HCEC 1CT (cell line): ENCODE results near the gene SFRP5.
A peak's percentile ranks its signal among the peaks of the same experiment; 100 is the strongest.

ENCODE experiments used
- DNase-seq: peaks from one replicate; pipeline ENCODE4 v3.0.0-alpha.2; 2017

SFRP5 gene

DNA sequence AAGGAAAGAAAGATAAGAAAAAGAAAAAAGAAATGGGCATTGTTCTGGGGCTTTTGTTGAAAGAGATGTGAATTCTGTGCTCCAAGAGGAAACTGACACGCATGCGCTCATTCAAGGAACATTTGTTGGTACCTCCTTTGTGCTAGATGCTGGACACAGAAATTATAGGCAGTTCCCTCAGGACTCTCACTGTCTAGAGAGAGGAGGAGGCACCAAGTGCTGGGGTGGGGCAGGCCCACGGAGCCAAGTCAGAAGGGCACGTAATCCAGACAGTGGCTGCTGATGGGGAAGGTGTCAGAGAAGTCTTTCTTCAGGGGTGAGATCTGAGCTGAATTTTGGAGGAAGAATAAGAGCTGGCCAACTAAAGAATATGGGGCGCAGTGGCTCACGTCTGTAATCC is 37.8 kb downstream of the SFRP5 start:
- no peak for DNase-seq

DNA sequence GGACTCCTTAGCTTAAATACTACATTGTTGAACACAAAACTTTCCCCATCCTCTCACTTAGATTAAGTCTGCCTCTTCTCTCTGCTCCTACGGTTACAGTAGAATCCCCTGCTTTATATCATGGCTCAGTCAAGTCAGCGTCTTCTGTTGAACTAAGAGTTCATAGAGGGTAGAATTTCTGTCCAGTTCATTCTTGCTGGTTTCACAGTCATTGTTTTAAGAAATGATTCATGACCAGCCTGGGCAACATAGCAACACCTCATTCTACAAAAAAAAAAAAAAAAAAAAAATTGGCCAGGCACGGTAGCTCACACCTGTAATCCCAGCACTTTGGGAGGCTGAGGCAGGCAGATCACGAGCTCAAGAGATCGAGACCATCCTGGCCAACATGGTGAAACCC is 38.5 kb downstream of the SFRP5 start:
- no peak for DNase-seq

DNA sequence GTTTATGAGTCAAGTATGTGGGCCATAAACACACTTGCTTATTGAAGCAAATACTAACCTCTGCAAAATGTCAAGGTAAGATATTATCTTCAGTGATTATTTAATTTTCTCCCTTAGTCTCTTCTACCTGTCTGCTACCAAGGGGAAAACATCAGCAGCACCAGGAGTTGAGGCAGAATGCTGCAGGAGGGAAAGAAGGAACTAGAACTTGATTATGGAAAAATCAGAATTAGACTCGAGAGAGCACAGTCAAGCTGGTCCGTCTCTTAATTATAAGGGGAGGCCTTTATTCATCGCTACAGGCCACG is 39.8 kb downstream of the SFRP5 start:
- no peak for DNase-seq

DNA sequence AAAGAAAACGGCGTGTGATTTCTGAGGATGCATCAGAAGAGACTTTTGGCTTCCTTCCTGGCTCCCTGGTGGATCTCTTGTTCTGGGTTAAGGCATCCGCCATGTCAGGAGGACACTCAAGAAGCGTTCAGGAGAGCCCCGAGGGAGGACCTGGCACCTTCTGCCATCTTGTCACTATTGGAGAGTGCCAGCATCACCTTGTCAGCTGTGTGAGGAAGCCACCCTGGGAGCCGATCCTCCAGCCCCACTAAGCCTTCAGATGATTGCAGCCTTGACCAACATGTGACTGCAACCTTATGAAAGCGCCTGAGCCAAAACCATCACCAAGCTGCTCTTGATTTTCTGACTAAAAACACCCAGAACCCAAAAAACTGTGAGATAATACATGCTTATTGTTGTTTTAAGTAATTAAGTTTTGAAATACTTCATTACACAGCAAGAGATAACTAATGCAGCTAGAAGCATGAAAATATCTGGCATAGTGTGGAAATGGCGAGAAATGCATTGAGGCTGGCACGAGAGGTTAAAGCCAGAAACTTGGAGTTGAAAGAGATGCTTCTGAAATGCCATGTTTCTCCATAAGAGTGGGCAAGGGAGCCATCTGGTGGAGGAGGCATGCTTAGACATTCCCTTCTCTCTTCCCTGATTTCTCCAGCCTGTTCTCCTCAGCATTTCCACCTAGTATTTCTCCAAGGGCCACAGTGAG is 40.3 kb downstream of the SFRP5 start:
- peak; percentile 71 for DNase-seq

DNA sequence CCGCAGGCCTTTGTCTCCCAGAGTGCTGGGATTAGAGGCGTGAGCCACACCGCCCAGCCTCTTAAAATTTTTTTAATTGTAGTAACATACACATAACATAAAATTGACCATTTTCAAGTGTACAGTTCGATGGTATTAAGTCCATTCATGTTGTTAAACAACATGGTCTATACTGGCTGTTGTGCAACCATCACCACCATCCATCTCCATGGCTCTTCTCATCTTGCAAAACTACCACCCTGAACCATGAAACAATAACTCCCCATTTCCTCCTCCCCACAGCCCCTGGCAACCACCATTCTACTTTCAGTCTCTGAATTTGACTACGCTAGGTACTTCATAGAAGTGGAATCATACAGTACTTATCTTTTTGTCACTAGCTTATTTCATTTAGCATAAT is 42.8 kb downstream of the SFRP5 start:
- DNase-seq = no peak

DNA sequence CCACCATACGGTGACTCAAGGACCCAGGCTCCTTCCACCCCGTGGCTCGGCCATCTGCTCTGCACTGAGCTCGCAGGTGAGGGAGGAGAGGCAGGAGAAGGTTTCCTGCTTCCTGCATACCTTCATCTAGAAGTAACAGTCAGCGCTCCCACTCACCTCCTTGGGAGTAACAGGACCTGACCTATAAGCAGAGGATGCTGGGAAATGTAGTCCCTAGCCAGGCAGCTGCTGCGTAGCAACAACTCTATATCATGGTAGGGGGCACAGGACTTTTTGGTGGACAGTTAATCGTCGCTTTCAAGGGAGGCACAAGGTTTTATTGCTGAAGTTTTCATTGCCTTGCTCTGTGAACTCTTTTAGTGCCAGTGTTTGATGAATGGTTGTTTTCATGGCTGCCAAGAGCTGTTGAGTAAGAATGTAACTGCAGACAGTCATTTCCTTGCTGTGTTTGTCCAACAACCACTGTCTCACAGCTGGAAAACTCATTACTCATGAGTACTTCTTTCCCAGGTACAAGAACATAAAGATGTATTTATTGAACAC is 45.1 kb downstream of the SFRP5 start:
- DNase-seq = peak; percentile 68

DNA sequence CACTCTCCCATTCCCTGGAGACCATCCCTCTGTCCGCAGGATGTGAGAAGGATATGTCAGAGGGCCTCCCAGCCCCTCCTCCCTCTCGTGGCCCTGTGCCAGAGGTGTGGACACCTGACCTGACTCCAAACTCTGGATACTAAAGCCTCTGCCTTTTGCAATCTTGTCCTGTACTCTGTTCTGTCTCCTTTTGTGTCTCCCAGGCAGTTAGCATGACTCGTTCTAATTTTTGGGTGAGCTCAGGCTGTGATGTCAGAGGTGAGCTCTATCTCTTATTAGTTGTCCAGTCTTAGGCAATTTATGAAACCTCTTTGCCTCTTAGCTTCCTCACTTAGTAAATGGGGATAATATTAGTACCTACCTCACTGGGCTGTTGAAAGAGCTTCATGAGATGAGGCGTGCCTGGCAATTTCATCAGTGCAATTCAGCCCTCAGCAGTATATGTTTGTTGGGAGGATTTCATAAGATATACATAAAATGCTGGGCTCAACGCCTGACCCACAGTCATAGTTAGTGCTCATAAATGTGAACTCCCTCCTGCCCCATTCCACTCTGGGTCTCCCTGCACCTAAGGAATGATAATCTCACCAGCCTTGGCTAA is 47.4 kb downstream of the SFRP5 start:
- DNase-seq = peak; percentile 58

DNA sequence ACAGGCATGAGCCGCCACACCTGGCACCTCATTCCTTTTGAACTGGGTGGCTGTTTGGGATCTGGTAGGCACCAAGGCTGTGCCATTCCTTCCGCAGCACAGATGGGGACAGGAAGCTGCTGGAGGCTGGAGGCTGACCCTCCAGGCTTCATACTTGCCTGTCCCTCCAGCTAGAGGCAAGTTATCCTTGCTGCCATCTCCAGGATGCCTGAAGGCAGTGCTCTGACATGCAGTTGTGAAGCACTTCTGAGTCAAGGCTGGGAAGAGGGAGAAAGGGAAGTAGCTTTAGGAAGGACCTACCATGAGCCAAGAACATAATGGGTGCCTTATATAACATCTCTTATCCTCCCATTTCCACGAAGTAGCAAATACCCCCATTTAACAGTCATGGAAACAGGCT is 48.8 kb downstream of the SFRP5 start:
- no peak for DNase-seq

DNA sequence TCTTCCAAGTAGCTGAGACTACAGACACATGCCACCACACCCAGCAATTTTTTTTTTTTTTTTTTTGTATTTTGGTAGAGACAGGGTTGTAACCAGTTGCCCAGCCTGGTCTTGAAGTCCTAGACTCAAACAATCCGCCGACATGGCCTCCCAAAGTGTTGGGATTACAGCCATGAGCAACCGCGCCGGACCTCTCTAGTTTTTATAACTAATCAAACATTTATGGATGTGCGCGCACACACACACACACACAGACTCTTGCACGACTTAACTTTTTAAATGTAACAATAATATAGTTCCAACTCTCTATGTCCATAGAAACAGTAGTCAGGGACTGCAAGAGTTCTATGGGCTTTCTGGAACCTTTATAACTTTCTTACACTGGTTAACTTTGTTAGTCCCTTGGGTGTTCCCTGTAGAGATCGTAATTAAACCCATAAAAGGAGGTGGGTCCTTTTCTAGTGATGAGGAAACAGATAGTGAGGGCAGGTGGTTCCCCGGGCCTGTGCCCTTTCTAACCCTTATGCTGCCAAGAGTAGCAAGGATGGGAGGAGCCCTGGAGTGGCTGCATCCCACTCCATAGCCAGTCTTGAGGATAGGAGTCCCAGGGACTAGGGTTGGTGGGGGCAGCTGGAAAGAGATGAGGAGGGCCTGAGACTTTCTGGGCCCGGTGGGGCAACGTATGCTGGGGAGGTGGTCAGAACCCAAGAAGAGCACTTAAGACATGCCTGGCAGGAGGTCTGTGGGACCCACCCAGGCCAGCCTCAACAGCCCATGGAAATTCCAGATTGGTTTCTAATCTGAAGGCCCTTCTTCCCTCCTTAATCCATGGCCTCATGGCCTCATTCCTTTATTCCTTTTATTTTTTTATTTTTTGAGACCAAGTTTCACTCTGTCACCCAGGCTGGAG is 49.7 kb downstream of the SFRP5 start:
- DNase-seq = no peak

DNA sequence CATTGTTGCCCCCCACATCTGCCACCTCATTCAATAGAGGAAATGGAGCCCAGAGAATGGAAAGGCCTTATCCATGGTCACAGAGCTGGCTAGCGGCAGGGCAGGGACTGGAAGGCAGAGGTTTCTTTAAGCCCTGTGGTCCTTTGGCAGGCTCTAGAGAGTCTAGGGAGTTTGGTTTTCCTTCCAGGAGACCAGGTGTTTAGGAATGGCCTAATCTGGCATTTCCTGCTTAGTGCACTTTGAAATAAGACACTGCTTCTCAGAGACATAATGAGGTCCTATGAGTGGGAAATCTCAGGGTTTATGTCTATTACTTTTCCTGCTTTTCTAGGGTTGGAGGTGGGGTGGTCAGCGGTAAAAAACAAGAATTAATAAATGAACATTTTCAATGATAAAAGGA is 52.2 kb downstream of the SFRP5 start:
- DNase-seq = no peak

DNA sequence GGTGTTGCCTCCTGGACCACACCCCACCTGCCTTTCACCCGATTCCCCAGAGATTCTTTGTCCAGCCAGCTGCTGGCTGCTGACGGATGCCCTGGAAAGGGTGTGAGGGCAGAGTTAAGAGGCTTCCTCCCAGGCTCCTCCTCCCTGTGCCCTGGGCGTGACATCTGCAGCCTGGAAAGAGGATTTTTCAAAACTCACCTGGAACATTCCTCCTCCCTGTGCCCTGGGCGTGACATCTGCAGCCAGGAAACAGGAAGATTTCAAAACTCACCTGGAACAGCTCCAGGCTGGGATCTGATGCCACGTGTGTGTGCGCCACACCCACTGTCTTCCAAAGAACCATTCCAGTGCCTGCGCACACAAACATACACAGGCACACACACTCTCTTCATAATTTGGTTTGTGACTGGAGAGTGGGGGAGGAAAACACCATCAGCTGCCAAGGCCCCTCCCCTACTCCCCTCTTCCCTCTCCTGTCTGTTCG is 53.1 kb downstream of the SFRP5 start:
- DNase-seq = no peak

DNA sequence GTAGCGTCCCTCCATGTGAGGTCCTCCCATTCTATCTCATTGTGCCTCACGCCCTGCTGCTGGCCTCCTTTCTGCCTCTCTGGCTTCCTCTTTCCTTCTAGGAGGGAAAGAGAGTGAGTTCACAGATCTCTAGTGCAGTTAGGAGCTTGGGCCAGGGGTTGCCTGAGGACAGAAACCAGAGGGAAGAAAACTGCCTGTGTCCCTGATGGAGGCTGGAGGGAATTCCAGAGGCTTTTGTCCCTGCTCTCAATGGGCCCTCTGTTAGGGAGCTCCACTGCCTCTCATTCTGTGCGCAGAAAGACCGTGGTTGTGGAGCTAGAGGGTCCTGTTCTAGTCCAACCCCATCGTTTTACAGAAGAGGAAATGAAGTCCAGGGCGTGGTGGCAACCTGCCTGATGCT is 53.6 kb downstream of the SFRP5 start:
- no peak for DNase-seq

DNA sequence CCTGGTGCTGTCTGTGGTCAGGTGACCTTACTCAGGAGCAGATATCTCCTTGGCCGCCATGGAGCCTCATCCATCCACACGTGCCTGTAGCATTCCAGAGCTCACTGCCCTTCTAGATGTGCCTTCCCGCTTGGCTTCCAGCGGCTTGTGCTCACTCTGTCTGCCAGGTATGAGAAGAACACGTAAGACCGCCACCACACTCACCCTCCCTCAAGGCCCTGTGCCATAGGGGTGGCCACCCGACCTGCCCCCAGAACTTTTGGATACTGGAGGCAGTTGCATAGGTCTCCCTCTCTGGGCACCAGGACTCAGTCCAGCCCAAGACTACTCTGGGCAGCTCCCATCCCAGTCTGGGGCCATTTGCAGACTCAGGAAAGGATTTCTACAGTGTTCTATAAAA is 54.2 kb downstream of the SFRP5 start:
- DNase-seq = no peak
